ENCODE measurements around the gene CDC37. TPM values are rescaled to one million over a fixed set of nuclear protein-coding genes. Genes with fewer than 3 reads are reported as not detected.

CDC37 gene
- total and polyA plus RNA-seq, 8 donors = 84.3 to 390 (median 169) TPM

- intact Hi-C loops (cut with DNase I; ENCODE audit: low total_unique reads) = no loop called here
- peak overlapping the region in 2 of 4 donors; percentile 69 to 70 for H3K4me3 ChIP-seq
- H3K27me3 ChIP-seq = peaks cover 0 to 25% (median 0%) of the 10 kb centered on the region in 3 donors
- WGBS, 5 donors = 31 to 68% (median 44%) methylated on average over 6 to 10 of the region's 10 CpGs
- H3K9me3 ChIP-seq = no peaks in the 10 kb centered on the region
- DNase-seq = peak; percentile 8 to 39
- H3K4me1 ChIP-seq = peaks cover 25 to 37% (median 31%) of the 10 kb centered on the region in 4 donors
- TF ChIP-seq POLR2AphosphoS5 (IDR thresholded peaks at IDR 0.05) = no peak
- TF ChIP-seq, protein P1, sequence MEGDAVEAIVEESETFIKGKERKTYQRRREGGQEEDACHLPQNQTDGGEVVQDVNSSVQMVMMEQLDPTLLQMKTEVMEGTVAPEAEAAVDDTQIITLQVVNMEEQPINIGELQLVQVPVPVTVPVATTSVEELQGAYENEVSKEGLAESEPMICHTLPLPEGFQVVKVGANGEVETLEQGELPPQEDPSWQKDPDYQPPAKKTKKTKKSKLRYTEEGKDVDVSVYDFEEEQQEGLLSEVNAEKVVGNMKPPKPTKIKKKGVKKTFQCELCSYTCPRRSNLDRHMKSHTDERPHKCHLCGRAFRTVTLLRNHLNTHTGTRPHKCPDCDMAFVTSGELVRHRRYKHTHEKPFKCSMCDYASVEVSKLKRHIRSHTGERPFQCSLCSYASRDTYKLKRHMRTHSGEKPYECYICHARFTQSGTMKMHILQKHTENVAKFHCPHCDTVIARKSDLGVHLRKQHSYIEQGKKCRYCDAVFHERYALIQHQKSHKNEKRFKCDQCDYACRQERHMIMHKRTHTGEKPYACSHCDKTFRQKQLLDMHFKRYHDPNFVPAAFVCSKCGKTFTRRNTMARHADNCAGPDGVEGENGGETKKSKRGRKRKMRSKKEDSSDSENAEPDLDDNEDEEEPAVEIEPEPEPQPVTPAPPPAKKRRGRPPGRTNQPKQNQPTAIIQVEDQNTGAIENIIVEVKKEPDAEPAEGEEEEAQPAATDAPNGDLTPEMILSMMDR (IDR thresholded peaks at IDR 0.05) = no peak
- no peak for TF ChIP-seq POLR2A (IDR thresholded peaks at IDR 0.05)
- no peaks in the 10 kb centered on the region for H3K36me3 ChIP-seq
- H3K27ac ChIP-seq = peak overlapping the region; percentile 81 to 88 (median 85)
These were observed 29.8 kb upstream of the CDC37 start for GRCh38 chr19:10433131-10433536.

- Histone ChIP-seq H3K36me3 (no peaks in the 10 kb centered on the region), H3K27me3 (peaks cover 0 to 25% (median 0%) of the 10 kb centered on the region in 3 donors), H3K9me3 (no peaks in the 10 kb centered on the region), H3K27ac (peak overlapping the region; percentile 81 to 88 (median 85)), H3K4me3 (peak overlapping the region; percentile 64 to 72 (median 70)), H3K4me1 (peaks cover 25 to 37% (median 31%) of the 10 kb centered on the region in 4 donors)
- intact Hi-C loops (cut with DNase I; ENCODE audit: low total_unique reads) = no loop called here
- DNase-seq = peak in 1 of 2 donors; percentile 64
- 21 to 51% (median 31%) methylated on average over 2 of the region's 2 CpGs for WGBS, 5 donors
- no peak for TF ChIP-seq EP300 (IDR thresholded peaks at IDR 0.05)
- TF ChIP-seq, protein P1 (IDR thresholded peaks at IDR 0.05) = no peak
- no peak for TF ChIP-seq POLR2A (IDR thresholded peaks at IDR 0.05)
- TF ChIP-seq POLR2AphosphoS5 (IDR thresholded peaks at IDR 0.05) = no peak
These were observed 29.4 kb upstream of the CDC37 start for GRCh38 chr19:10432736-10433130.

DNA sequence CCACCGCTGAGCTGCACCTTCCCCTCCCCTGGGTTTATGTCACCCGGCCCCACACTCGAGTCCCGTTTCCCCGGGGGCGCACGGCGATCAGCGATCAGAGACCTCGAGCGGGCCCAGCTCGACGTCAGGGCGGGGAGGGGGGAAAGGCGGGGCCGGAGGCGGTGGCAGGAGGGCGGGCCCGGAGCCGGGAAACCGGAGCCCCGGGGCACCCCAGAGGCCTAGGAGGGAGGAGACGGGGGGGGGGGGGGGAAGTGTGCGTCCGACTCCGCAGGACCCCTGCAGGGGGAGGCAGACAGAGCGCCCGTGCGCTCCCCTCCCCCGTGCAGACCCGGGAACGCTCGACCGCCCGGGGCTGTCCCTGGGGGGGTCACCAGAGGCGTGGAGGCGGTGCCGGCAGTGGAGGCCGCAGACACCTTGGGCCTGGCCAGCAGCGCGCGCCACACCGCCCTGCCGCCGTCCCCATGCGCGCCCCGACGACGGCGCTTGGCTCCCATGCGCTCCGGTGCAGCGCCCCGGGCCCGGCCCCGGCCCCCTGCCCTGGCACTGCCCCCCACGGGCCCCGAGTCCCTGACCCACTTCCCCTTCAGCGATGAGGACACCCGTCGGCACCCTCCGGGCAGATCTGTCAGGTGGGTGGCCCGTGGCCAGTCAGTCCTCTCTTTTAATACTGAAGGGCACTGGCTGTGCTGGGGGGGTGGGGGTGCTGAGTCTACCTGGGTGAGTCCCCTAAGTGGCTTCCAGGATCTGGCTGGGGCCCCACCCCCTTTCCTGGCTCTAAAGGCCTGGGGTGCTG lies 28.8 kb upstream of the CDC37 start:
- H3K36me3 ChIP-seq = no peaks in the 10 kb centered on the region
- peaks cover 25 to 37% (median 31%) of the 10 kb centered on the region in 4 donors for H3K4me1 ChIP-seq
- intact Hi-C loops (cut with DNase I; ENCODE audit: low total_unique reads) = no loop called here
- peaks cover 0 to 30% (median 0%) of the 10 kb centered on the region in 3 donors for H3K27me3 ChIP-seq
- 0 to 2% (median 1%) methylated on average over 23 to 63 of the region's 64 CpGs for WGBS, 5 donors
- peak overlapping the region; percentile 81 to 88 (median 85) for H3K27ac ChIP-seq
- H3K9me3 ChIP-seq = no peaks in the 10 kb centered on the region
- TF ChIP-seq EP300 (IDR thresholded peaks at IDR 0.05) (no peak), POLR2AphosphoS5 (IDR thresholded peaks at IDR 0.05) (no peak), POLR2A (IDR thresholded peaks at IDR 0.05) (no peak)
- TF ChIP-seq, protein P1 (IDR thresholded peaks at IDR 0.05) = no peak
- peak overlapping the region; percentile 64 to 72 (median 70) for H3K4me3 ChIP-seq
- peak; percentile 78 to 85 for DNase-seq

GRCh38 chr19:10431254-10431942 lies 28.1 kb upstream of the CDC37 start:
- intact Hi-C loops (cut with DNase I; ENCODE audit: low total_unique reads) = no loop called here
- peaks cover 0 to 30% (median 0%) of the 10 kb centered on the region in 3 donors for H3K27me3 ChIP-seq
- DNase-seq = peak; percentile 44 to 53
- H3K4me3 ChIP-seq = peak overlapping the region; percentile 64 to 72 (median 70)
- H3K4me1 ChIP-seq = peaks cover 25 to 37% (median 31%) of the 10 kb centered on the region in 4 donors
- peak overlapping the region; percentile 81 to 88 (median 85) for H3K27ac ChIP-seq
- TF ChIP-seq POLR2A (IDR thresholded peaks at IDR 0.05) = no peak
- TF ChIP-seq, protein P1 (IDR thresholded peaks at IDR 0.05) = no peak
- TF ChIP-seq POLR2AphosphoS5 (IDR thresholded peaks at IDR 0.05) = peak in 1 of 3 donors; percentile 15
- no peak for TF ChIP-seq EP300 (IDR thresholded peaks at IDR 0.05)
- no peaks in the 10 kb centered on the region for H3K36me3 ChIP-seq
- WGBS, 5 donors = 3 to 12% (median 7%) methylated on average over 23 to 25 of the region's 25 CpGs
- no peaks in the 10 kb centered on the region for H3K9me3 ChIP-seq

Data from stomach (tissue), 9 donors.